Astrocyte of the cerebellum (primary cell): ENCODE measurements around the gene SMOC2.

Experiments used
- DNase-seq: peaks from one replicate; pipeline ENCODE4 v3.0.0-alpha.2; 2011; ENCODE audit warnings: low read depth
- H3K4me3 ChIP-seq: 2 replicates; pipeline ENCODE4 v1.5.1; 2011; ENCODE audit warnings: mild to moderate bottlenecking, low read depth, low read length, moderate library complexity
- CTCF ChIP-seq: IDR thresholded peaks from 2 replicates; pipeline ENCODE4 v1.5.1; 2012; ENCODE audit warnings: low read length, low read depth, moderate library complexity, mild to moderate bottlenecking; ENCODE audit errors: missing control alignments
- in situ Hi-C: cut with HindIII; loops from 2 replicates; pipeline ENCODE4 v1.10.0; 2017; ENCODE audit warnings: low sequenced_read_pairs

Gene SMOC2

GRCh38 chr6:168485818-168486217, 44.8 kb downstream of the SMOC2 start:
- in situ Hi-C loops = no loop called here
- no peak overlapping the region for H3K4me3 ChIP-seq
- no peak for DNase-seq
- TF ChIP-seq CTCF = no peak

- TF ChIP-seq CTCF = no peak
- in situ Hi-C loops = no loop called here
- no peak for DNase-seq
- H3K4me3 ChIP-seq = no peak overlapping the region
These were observed 49.8 kb downstream of the SMOC2 start for GRCh38 chr6:168490757-168491156.

- in situ Hi-C loops = no loop called here
These were observed 53.0 kb downstream of the SMOC2 start for GRCh38 chr6:168493976-168494375.

GRCh38 chr6:168494726-168495125, 53.7 kb downstream of the SMOC2 start:
- H3K4me3 ChIP-seq = no peak overlapping the region
- in situ Hi-C loops = no loop called here
- no peak for DNase-seq
- TF ChIP-seq CTCF = no peak

More at GRCh38 chr6:168493976-168494375, 53.0 kb downstream of the SMOC2 start:
- no peak overlapping the region for H3K4me3 ChIP-seq
- DNase-seq = no peak
- TF ChIP-seq CTCF = no peak

GRCh38 chr6:168495133-168495532, 54.1 kb downstream of the SMOC2 start:
- DNase-seq = no peak
- TF ChIP-seq CTCF = no peak
- in situ Hi-C loops = no loop called here
- H3K4me3 ChIP-seq = no peak overlapping the region

GRCh38 chr6:168495636-168496035, 54.7 kb downstream of the SMOC2 start:
- TF ChIP-seq CTCF = no peak
- in situ Hi-C loops = no loop called here
- no peak overlapping the region for H3K4me3 ChIP-seq
- no peak for DNase-seq
